Glomerular endothelial cell (primary cell): ENCODE data around the gene MFF. TPM values are rescaled to one million over a fixed set of nuclear protein-coding genes. Genes with fewer than 3 reads are reported as not detected.
"Not testable (repeated sequence)": the region's sequence is repeated elsewhere in the genome, so short reads cannot be mapped to it uniquely, and the experiment has no call there.

Experiments
- DNase-seq: peaks from one replicate; pipeline ENCODE4 v3.0.0-alpha.2; 2011; ENCODE audit warnings: low read depth, low spot score; ENCODE audit errors: extremely low read depth
- total RNA-seq: library from RNA; depleted of rRNA; stranded (reverse); fragments of >200 nt; gene quantifications from 2 replicates; pipeline ENCODE4 v1.2.3, GENCODE V29; 2015

Gene MFF
- total RNA-seq, 1 donor from 2014 or later: 96.4 TPM

DNA sequence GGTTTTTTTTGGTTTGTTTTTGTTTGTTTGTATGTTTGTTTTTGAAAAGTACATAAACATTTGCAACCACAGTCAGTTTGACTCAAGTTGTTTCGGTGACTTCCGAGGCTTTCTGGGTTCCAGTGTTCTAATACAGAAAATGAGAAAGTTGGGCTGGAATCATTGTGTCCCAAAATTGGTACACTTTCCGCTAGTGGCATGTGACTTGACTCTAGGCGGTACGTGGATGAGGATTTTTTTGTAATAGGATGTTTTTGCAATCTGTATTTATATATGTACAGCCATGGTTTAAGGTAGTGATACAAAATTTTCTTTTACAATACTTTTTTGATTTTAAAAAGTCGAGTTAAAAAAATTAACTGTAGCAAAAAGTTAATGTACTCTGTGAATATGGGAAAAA, 1.7 kb downstream of the MFF start:
- DNase-seq: no peak

DNA sequence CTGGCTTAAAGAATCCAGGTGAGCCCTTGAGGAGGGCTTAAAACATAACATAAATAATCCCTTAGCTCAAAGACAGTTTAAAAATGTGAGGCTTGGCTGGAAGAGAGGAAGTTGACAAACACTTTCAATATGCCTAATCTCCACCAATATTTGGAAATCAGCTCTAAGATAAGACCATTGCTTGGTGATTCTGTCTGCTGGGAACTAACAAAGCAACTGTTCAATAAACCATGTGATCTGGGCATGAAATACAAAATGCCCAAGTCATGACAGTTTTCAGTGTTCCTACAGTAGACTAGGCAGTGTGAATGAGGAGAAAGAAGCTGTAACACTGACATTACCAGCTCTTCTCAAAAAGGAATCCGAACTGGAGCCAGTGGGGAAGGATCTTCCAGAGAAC, 10.7 kb downstream of the MFF start:
- DNase-seq: no peak

DNA sequence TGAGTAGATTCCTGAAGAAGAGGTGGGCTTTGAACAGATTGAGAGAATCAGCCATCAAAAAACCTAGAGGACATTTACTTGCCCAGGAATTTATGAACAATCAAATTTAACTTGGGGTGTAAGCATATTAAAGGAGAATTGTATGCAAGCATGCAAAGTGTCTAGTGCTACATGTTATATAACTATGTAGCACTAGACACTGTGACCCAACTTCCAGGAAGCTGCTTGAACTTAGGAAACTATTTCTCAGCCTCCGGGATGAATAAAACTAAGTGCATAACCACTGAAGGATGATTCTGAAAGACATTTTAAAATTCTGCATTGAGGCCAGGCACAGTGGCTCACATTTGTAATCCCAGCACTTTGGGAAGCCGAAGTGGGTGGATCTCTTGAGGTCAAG, 12.4 kb downstream of the MFF start:
- DNase-seq: no peak

- DNase-seq: no peak
Observed at GRCh38 chr2:227339098-227339599, 14.1 kb downstream of the MFF start.

GRCh38 chr2:227340106-227340505, 15.1 kb downstream of the MFF start:
- DNase-seq: no peak

- DNase-seq: no peak
Observed at GRCh38 chr2:227341553-227341952, 16.5 kb downstream of the MFF start.

- DNase-seq: no peak
Observed at GRCh38 chr2:227344231-227344630, 19.2 kb downstream of the MFF start.

GRCh38 chr2:227347117-227347516, 22.1 kb downstream of the MFF start:
- DNase-seq: no peak

DNA sequence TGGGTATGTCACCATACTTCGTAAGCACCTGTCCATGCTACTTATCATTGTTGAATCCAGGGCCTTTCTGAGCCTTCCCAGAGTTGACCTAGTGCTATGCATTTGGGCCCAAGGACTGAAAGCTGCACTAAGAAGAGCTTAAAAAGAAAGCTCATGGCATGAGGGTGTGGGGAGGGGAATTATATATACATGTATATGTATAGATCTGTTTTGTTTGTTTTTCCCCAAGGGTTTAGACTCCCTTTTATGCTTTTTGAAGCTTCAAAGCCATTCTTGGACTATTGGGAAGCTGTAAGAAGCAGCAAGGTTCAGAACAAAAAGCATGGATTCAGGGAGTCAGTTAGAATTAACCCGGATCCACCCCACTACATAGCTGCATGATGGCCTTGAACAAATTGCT, 23.3 kb downstream of the MFF start:
- no peak for DNase-seq

DNA sequence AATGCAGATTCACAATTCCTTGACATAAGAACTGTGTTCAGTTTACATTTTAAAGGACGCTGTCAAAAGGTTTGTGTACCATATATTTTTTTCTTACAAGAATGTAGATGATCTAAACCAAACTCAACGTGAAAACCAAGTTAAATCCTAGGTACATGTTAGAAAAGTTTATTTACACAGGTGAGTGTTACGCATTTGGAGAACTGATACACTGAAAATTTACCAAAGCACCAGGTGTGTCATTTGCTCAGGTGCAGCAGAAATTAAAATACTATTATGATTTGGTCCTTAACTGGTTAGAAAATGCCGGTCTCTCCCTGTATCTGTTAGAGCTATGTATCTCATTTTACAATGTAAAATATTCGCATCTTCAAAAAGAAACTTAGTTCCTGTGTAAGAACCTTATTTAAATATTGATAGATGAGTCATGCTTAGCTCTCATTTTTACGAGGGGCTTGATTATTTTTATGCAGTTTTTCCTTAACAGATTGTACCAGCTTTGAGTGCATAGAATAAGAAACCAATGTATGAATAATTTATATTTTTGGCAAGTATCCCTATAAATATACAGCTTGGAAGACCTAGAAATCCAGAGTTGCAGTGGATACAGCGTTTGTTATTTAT, 25.1 kb downstream of the MFF start:
- DNase-seq: no peak

GRCh38 chr2:227351639-227352038, 26.6 kb downstream of the MFF start:
- DNase-seq: no peak

GRCh38 chr2:227360351-227360750, 35.3 kb downstream of the MFF start:
- no peak for DNase-seq

DNA sequence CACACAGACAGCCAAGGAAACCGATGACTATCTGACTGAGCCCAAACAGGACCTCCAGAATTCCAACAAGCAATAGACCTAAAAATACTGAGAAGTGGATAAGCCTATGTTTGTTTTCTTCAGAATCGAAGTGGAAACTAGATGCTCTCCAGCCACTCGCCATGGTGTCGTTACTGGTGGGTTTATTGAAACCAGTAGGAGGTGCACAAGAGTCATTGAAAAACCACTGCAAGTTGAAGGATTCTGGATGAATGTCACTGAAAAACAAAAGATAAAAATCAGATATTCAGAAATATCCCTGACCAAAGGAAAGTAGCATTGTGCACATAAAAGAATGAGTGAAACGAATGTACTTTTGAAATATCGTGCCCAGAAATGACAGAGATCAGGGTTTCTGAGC, 38.7 kb downstream of the MFF start:
- DNase-seq: no peak

DNA sequence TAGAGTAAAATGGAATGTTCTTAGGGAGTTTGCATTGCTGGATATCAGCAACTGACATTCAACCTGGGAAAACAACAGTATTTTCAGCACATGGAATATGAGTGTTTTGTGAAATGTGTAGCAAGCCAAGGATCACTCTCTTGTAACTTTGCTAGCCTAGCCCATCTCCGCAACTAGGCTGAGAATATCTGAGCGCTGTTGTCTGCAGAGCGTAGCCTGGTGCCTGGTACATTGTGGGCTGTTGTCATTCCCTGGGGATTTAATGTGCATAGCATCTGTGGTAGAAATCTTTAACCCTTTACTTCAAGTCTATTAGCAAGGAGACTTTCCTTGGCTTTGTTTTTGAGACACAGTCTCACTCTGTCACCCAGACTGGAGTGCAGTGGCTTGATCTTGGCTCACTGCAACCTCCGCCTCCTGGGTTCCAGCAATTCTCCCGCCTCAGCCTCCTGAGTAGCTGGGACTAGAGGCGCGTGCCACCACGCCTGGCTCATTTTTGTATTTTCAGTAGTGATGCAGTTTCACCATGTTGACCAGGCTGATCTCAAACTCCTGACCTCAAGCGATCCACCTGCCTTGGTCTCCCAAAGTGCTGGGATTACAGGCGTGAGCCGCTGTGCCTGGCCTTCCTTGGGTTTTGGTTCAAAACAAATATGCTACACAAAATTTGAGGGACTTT, 39.7 kb downstream of the MFF start:
- not testable (repeated sequence) for DNase-seq

DNA sequence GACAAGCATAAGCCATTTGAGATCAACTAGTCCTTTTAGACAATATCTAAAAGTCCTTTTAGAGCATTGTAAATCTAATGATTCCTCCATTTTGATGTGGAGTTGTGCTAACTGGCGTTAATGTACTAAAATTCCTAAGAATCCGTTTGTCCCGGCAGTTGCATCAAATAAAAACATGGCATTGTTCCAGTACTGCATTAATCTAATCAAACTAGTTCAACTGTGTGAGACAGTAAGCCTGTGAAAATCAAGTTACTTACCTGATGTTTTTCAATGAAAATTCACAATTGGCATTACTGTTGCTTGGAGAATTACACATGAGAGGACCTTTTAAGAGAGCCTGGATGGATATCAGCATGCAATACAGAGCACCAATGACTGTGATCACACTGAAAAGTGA, 40.8 kb downstream of the MFF start:
- no peak for DNase-seq

DNA sequence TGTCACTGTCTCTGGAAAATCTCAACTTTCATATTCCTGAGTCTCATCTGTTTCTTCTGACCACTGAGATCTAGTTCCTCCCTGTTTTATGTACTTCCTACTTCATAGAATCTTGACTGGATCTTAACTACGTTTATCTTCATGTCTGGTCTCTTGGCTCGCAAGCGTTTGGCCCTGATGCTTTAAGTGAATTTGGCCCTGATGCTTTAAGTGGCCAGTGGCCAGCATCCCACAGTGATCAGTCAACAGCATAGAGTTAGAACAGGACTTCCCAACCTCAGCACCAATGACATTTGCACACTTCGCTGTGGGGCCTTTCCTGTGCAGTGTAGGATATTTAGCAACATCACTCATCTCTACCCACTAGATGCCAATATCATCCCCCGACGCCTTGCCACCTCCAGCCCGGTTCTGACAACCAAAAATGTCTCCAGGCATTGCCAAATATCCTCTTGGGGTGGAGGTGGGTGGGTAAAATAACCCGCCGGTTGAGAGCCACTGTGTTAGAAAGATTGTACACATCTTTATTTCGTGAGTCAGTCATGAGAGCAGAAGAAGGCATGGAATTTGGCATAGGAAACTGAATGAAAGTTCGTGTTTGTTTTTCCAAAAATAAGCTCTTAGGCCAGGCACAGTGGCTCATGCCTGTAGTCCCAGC, 41.8 kb downstream of the MFF start:
- DNase-seq: no peak

DNA sequence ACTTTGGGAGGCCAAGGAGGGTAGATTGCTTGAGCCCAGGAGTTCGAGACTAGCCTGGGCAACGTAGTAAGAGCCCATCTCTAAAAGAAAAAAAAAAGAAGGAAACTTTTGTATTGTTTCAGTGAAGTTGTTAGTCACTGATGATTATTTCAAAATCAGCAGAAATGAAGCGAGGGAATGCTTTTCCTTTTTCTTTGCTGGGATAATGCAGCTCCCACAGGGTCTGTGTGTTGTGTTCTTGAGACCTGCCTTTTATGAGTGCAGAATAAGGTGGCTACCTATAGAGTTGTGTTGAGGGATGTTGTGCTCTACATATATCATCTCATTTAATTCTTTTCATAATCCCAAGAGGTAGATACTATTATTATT, 42.4 kb downstream of the MFF start:
- DNase-seq: no peak

- no peak for DNase-seq
Observed at GRCh38 chr2:227368574-227368973, 43.5 kb downstream of the MFF start.

DNA sequence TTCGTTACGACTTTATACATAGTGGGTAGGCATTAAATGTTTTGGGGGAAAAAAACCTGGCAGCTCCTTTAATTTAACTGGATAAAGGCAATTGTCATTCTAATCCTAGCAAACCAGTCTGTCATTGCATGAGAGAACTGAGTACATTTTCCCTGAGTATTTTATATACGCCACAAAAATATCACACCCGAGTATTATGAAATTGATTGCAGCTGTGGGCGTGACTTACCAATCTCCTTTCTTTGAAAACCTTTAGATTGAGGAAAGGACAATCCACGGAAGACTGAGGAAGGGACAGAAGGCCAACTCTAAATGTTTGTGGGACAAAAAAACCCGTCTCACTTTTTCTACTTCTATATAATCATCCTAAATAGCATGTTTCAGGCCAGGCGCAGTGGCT, 45.0 kb downstream of the MFF start:
- DNase-seq: no peak

GRCh38 chr2:227370791-227371312, 45.8 kb downstream of the MFF start:
- DNase-seq: no peak

DNA sequence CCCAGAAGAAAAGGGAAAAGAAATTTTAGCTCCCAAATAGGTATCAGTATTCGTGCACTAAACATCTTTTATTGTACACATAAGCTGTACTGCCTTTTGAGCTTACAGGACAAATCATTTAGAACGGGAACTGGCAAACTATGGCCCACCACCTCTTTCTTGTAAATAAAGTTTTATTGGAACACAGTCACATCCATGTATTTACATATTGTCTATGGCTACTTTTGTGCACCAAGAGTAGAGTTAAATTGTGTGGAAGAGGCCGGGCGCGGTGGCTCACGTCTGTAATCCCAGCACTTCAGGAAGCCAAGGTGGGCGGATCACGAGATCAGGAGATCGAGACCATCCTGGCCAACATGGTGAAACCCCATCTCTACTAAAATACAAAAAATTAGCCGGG, 48.3 kb downstream of the MFF start:
- DNase-seq: no peak

GRCh38 chr2:227374158-227374557, 49.1 kb downstream of the MFF start:
- DNase-seq: no peak
